GM10248 (cell line): Measurements from ENCODE around the gene ZNF100.
A peak's percentile ranks its signal among the peaks of the same experiment; 100 is the strongest.
"Not testable (repeated sequence)": the region's sequence is repeated elsewhere in the genome, so short reads cannot be mapped to it uniquely, and the experiment has no call there.

Experiments
- CTCF ChIA-PET: fragments of 300-600 bp; sonication (Branson Sonifier 250); formaldehyde crosslinking; extraction: SDS; loops from one replicate; lab custom pipeline; 2021; ENCODE audit warnings: antibody characterized with exemption; lab: Yijun Ruan, JAX
- POLR2A ChIA-PET: fragments of 350-650 bp; sonication (Branson Sonifier 250); formaldehyde crosslinking; extraction: SDS; loops from one replicate; lab custom pipeline; 2020; ENCODE audit warnings: antibody characterized with exemption; lab: Yijun Ruan, JAX
- DNase-seq: peaks from one replicate; pipeline ENCODE4 v3.0.0; 2012; ENCODE audit errors: extremely low spot score
- TF ChIP-seq, protein P1 (sequence below): IDR thresholded peaks from 2 replicates; pipeline ENCODE4 v1.5.1; 2012; ENCODE audit warnings: mild to moderate bottlenecking, low read depth; ENCODE audit errors: extremely low read depth, missing control alignments, control extremely low read depth

ZNF100 gene

DNA sequence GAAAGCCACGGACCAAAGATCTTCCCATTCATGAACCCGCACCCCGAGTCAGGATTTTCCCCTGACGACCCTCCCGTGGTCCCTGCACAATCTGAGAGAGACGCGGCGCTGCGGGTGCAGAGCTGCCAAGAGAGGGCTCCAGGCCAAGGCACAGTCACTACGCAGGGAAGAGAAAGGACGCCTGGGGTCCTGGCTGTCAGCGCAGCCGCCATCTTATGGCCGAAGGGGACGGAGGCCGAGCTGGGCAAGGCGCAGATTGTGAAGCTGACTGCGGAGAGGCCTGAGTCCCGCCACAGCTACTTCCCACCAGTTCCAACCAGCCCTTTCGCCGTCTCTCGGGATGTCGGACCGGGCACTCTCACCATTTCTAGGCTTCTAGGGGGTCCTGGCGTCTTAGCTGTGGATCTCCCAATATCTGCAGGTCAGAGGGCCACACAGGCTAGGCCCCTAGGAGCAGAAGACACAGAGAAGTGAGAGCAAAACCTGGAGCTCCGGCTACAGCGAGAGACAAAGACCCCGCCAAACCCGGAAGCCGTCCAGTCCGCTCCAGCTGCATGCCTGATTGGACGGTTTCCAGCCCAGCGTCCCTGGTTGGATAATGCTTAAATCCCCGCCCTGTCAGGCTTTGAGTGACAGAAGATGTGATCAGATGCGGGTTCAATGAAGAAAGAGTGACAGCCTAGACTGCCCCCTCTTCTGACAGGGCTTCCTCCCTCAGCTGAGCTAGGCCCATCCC, at the start of gene ZNF100:
TSS of gene ZNF100 (minus strand) at position 515 of the 736 bp plus-strand sequence. CDS start at position 365, 150 bp downstream.
- DNase-seq, result peak; percentile 76
- ChIA-PET CTCF (interaction anchor here (0.5 to 1.0 kb wide), 2 partner anchors 49 to 56 kb away, joined by 3 read pairs; no protein-coding TSS in a partner anchor), POLR2A (interaction anchor here (0.7 to 1.3 kb wide), 4 partner anchors 61 to 625 kb away, joined by 3 to 5 read pairs (median 4); partner anchors contain the start of genes ZNF429, ZNF43 and ZNF431)
- TF ChIP-seq, protein P1, sequence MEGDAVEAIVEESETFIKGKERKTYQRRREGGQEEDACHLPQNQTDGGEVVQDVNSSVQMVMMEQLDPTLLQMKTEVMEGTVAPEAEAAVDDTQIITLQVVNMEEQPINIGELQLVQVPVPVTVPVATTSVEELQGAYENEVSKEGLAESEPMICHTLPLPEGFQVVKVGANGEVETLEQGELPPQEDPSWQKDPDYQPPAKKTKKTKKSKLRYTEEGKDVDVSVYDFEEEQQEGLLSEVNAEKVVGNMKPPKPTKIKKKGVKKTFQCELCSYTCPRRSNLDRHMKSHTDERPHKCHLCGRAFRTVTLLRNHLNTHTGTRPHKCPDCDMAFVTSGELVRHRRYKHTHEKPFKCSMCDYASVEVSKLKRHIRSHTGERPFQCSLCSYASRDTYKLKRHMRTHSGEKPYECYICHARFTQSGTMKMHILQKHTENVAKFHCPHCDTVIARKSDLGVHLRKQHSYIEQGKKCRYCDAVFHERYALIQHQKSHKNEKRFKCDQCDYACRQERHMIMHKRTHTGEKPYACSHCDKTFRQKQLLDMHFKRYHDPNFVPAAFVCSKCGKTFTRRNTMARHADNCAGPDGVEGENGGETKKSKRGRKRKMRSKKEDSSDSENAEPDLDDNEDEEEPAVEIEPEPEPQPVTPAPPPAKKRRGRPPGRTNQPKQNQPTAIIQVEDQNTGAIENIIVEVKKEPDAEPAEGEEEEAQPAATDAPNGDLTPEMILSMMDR, result peak; percentile 9

DNA sequence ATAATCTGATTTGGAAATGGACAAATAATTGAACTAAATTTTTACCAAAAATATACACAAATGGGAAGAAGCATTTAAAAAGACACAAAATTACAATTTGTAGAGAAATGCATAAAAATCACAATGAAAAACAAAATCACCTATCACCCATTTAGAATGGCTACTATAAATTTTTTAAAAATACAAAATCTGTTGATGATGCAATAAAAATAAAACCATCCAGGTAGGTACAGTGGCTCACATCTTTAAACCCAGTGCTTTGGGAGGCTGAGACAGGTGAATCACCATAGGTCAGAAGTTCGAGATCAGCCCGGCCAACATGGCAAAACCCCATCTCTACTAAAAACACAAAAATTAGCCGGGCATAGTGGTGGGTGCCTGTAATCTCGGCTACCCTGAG, 45.1 kb upstream of the ZNF100 start:
- TF ChIP-seq, protein P1, result no peak
- CTCF ChIA-PET, result no interaction called here
- POLR2A ChIA-PET, result no interaction called here
- DNase-seq, result no peak

DNA sequence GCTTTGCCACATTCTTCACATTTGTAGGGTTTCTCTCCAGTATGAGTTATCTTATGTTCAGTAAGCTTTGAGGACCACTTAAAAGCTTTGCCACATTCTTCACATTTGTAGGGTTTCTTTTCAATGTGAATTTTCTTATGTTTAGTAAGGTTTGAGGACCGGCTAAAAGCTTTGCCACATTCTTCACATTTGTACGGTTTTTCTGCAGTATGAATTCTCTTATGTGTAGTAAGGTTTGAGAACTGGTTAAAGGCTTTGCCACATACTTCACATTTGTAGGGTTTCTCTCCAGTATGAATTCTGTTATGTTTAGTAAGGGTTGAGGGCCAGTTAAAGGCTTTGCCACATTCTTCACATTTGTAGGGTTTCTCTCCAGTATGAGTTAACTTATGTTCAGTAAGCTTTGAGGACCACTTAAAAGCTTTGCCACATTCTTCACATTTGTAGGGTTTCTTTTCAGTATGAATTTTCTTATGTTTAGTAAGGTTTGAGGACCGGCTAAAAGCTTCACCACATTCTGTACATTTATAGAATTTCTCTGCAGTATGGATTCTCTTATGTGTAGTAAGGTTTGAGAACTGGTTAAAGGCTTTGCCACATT, 41.1 kb upstream of the ZNF100 start:
- POLR2A ChIA-PET, DNase-seq: not testable (repeated sequence)
- CTCF ChIA-PET, result interaction anchor here (2.7 kb wide), 1 partner anchor 43 kb away, joined by 6 read pairs; no protein-coding TSS in a partner anchor

DNA sequence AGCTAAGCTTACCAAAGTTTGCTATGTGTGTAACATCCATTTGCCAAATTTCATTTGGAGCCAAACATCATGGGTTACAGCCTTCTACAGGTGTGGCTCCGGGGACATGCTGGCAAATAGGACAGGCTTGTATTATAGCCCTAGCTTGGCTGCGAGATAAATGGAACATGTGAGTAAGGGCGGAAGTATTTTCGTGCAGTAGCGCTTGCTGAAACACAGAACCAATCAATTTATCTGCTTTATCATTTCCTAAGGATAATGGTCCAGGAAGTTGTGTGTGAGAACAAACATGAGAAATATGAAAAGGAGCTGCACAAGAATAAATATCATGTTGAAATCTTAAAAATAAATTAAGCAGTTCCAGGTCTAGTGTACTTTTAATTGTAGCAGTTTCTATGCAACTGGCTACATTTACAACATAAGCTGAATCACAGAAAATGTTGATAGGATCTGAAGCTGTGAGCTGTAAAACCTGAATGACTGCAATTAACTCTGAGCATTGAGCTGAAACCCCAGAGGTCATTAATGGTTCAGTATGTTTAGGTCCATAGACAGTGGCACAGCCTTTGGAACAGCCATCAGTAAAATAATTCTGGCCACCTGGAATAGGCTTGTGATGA, 22.2 kb upstream of the ZNF100 start:
- TF ChIP-seq, protein P1, result no peak
- ChIA-PET CTCF (interaction anchor here (1.0 kb wide), 1 partner anchor 9 kb away, joined by 3 read pairs; no protein-coding TSS in a partner anchor), POLR2A (no interaction called here)
- DNase-seq, result no peak

DNA sequence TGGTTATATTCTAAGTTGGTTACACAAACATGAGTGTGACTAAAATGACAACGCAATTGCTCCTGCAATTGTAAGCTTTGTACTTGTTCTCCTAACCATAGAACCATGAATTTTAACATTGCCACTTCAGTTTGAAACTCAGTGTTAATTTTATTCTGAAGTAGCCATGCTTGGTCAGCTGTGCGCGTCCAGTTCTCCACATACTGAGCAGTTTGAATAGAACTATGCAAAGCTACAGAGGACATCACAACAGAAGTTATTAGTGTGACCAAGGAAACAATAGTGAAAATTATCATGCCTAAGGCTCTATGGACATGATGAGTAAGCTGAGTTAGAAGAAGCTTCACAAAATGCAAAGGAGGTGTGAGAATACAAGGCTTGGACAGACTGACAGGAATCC, 19.6 kb upstream of the ZNF100 start:
- DNase-seq, result no peak
- ChIA-PET POLR2A (no interaction called here), CTCF (interaction anchor here (0.8 to 1.3 kb wide), 2 partner anchors 15 to 30 kb away, joined by 3 read pairs; no protein-coding TSS in a partner anchor)
- TF ChIP-seq, protein P1, result no peak

GRCh38 chr19:21775792-21776191, 8.4 kb upstream of the ZNF100 start:
- CTCF ChIA-PET, DNase-seq, POLR2A ChIA-PET: not testable (repeated sequence)

GRCh38 chr19:21766705-21767064, 694 bp downstream of the ZNF100 start:
- ChIA-PET POLR2A (interaction anchor here (0.7 to 1.0 kb wide), 2 partner anchors 61 to 261 kb away, joined by 3 to 5 read pairs; partner anchors contain the start of gene ZNF429), CTCF (interaction anchor here (0.5 to 1.0 kb wide), 2 partner anchors 48 to 56 kb away, joined by 3 read pairs; no protein-coding TSS in a partner anchor)
- DNase-seq, result not testable (repeated sequence)
